SIG-M5 (cell line): ENCODE data around the gene DOC2A.
"Not testable (repeated sequence)": the region's sequence is repeated elsewhere in the genome, so short reads cannot be mapped to it uniquely, and the experiment has no call there.

Experiments used
- DNase-seq: peaks from one replicate; lab custom pipeline; 2025; lab: John Stamatoyannopoulos, UW

DOC2A gene

GRCh38 chr16:30027588-30028437, 17.0 kb upstream of the DOC2A start:
- no peak for DNase-seq

- DNase-seq, result no peak
These were observed 15.6 kb upstream of the DOC2A start for GRCh38 chr16:30026449-30026848.

- no peak for DNase-seq
These were observed 14.7 kb upstream of the DOC2A start for GRCh38 chr16:30025574-30025973.

- no peak for DNase-seq
These were observed 14.3 kb upstream of the DOC2A start for GRCh38 chr16:30025156-30025555.

- DNase-seq, result no peak
These were observed 13.6 kb upstream of the DOC2A start for GRCh38 chr16:30024451-30024850.

GRCh38 chr16:30023586-30023985, 12.8 kb upstream of the DOC2A start:
- no peak for DNase-seq

GRCh38 chr16:30022887-30023286, 12.1 kb upstream of the DOC2A start, which contains the start of gene C16orf92:
Gene C16orf92 (plus strand): TSS chr16:30023198. CDS start chr16:30023341, 143 bp downstream.
- DNase-seq, result no peak

GRCh38 chr16:30018731-30019158, 7.9 kb upstream of the DOC2A start:
- DNase-seq, result no peak

GRCh38 chr16:30017937-30018336, 7.1 kb upstream of the DOC2A start:
- DNase-seq, result not testable (repeated sequence)

- DNase-seq, result no peak
These were observed 6.4 kb upstream of the DOC2A start for GRCh38 chr16:30017277-30017656.

GRCh38 chr16:30016555-30017276, 5.9 kb upstream of the DOC2A start:
- no peak for DNase-seq

- DNase-seq, result not testable (repeated sequence)
These were observed 4.6 kb upstream of the DOC2A start for GRCh38 chr16:30015450-30015849.

GRCh38 chr16:30012598-30012997, 1.8 kb upstream of the DOC2A start:
- not testable (repeated sequence) for DNase-seq

GRCh38 chr16:30011714-30012504, 1.1 kb upstream of the DOC2A start:
- no peak for DNase-seq

GRCh38 chr16:30009990-30010843, 610 bp downstream of the DOC2A start:
- no peak for DNase-seq

- DNase-seq, result no peak
These were observed 1.6 kb downstream of the DOC2A start for GRCh38 chr16:30009085-30009862.

- DNase-seq, result no peak
These were observed 3.4 kb downstream of the DOC2A start for GRCh38 chr16:30007378-30007895.

- DNase-seq, result no peak
These were observed 4.0 kb downstream of the DOC2A start for GRCh38 chr16:30006659-30007377.

- DNase-seq, result no peak
These were observed 4.7 kb downstream of the DOC2A start for GRCh38 chr16:30006095-30006473.
